ENCODE measurements around the gene STOML1. TPM values are rescaled to one million over a fixed set of nuclear protein-coding genes. Genes with fewer than 3 reads are reported as not detected.

Gene STOML1
- total RNA-seq, 1 experiment from 2014 or later = 6.9 TPM

- ChIA-PET CTCF (no interaction called here), POLR2A (no interaction called here)
- in situ Hi-C loops (cut with HindIII; ENCODE audit: low pct_unique_long_range_greater_than_20kb, low sequenced_read_pairs) = no loop called here
- intact Hi-C loops (cut with micrococcal nuclease; ENCODE audit: unreplicated experiment) = no loop called here
- H3K4me1 ChIP-seq (ENCODE audit: control insufficient read depth, insufficient read depth, low read length) = no peaks in the 10 kb centered on the region
- no peaks in the 10 kb centered on the region for H3K9me3 ChIP-seq (ENCODE audit: control insufficient read depth, insufficient read depth, low read depth, low read length)
- H3K36me3 ChIP-seq (ENCODE audit: control insufficient read depth, insufficient read depth, low read length) = no peaks in the 10 kb centered on the region; the same call in 1 of the 2 replicates
- H3K27ac ChIP-seq (ENCODE audit: low read length) = no peak overlapping the region
- TF ChIP-seq TCF7L2 (IDR thresholded peaks at IDR 0.05; ENCODE audit: low read depth, low read length) = no peak
- TF ChIP-seq SIN3A (IDR thresholded peaks at IDR 0.05; ENCODE audit: borderline replicate concordance, insufficient read depth, low read depth, low read length) = no peak
- TF ChIP-seq POLR2AphosphoS5 (IDR thresholded peaks at IDR 0.05; ENCODE audit: low read depth, low read length) = no peak
- TF ChIP-seq CTCF (IDR thresholded peaks at IDR 0.05) = no peak
- no peaks in the 10 kb centered on the region for H3K27me3 ChIP-seq (ENCODE audit: control insufficient read depth, insufficient read depth, low read length)
- DNase-seq (ENCODE audit: low read depth, low spot score) = no peak
- BruUV-seq (replicated peaks) = no TSS peak
- H3K4me3 ChIP-seq (ENCODE audit: low read depth in 2 of 2, low read length in 2 of 2) = no peak overlapping the region
- no peak for ATAC-seq
Observed at GRCh38 chr15:74034206-74034755, 42.2 kb upstream of the STOML1 start.

- ChIA-PET POLR2A (no interaction called here), CTCF (no interaction called here)
- in situ Hi-C loops (cut with HindIII; ENCODE audit: low pct_unique_long_range_greater_than_20kb, low sequenced_read_pairs) = no loop called here
- Histone ChIP-seq H3K27me3 (ENCODE audit: control insufficient read depth, insufficient read depth, low read length) (no peaks in the 10 kb centered on the region), H3K9me3 (ENCODE audit: control insufficient read depth, insufficient read depth, low read depth, low read length) (no peaks in the 10 kb centered on the region), H3K4me3 (ENCODE audit: low read depth in 2 of 2, low read length in 2 of 2) (no peak overlapping the region), H3K36me3 (ENCODE audit: control insufficient read depth, insufficient read depth, low read length) (no peaks in the 10 kb centered on the region; the same call in 1 of the 2 replicates), H3K4me1 (ENCODE audit: control insufficient read depth, insufficient read depth, low read length) (no peaks in the 10 kb centered on the region), H3K27ac (ENCODE audit: low read length) (no peak overlapping the region)
- ATAC-seq = no peak
- intact Hi-C loops (cut with micrococcal nuclease; ENCODE audit: unreplicated experiment) = no loop called here
- no peak for DNase-seq (ENCODE audit: low read depth, low spot score)
- no TSS peak for BruUV-seq (replicated peaks)
- TF ChIP-seq TCF7L2 (IDR thresholded peaks at IDR 0.05; ENCODE audit: low read depth, low read length) (no peak), POLR2AphosphoS5 (IDR thresholded peaks at IDR 0.05; ENCODE audit: low read depth, low read length) (no peak), REST (IDR thresholded peaks at IDR 0.05; ENCODE audit: insufficient read depth in 1 of 2, low read depth in 2 of 2, low read length in 1 of 2) (no peak), SIN3A (IDR thresholded peaks at IDR 0.05; ENCODE audit: borderline replicate concordance, insufficient read depth, low read depth, low read length) (no peak), CTCF (IDR thresholded peaks at IDR 0.05) (no peak)
Observed at GRCh38 chr15:74032606-74033561, 40.8 kb upstream of the STOML1 start.

Measured in Panc1 (cell line).